HepG2 (cell line): Measurements from ENCODE around the gene IHH. TPM values are rescaled to one million over a fixed set of nuclear protein-coding genes. Genes with fewer than 3 reads are reported as not detected.
A peak's percentile ranks its signal among the peaks of the same experiment; 100 is the strongest.

Experiments used
- GZF1 ChIP-seq: sonication (generic); formaldehyde crosslinking; IDR thresholded peaks from 2 replicates; pipeline ENCODE4 v1.5.1; 2020; ENCODE audit warnings: mild to moderate bottlenecking, missing genetic modification reagents
- HNRNPH1 ChIP-seq: fragments of 200-400 bp; formaldehyde crosslinking; optimal IDR thresholded peaks from 2 replicates; pipeline ENCODE3; 2017; ENCODE audit warnings: mild to moderate bottlenecking, low read depth, low read length
- HOXA9 ChIP-seq: sonication (generic); formaldehyde crosslinking; IDR thresholded peaks from 2 replicates; pipeline ENCODE4 v1.8.1; 2022; ENCODE audit warnings: missing genetic modification reagents, mild to moderate bottlenecking, moderate library complexity, borderline replicate concordance
- RELA ChIP-seq: sonication (generic); formaldehyde crosslinking; IDR thresholded peaks from 2 replicates; pipeline ENCODE4 v1.4.0; 2020; ENCODE audit warnings: missing genetic modification reagents
- TSC22D2 ChIP-seq: sonication (generic); formaldehyde crosslinking; IDR thresholded peaks from 2 replicates; pipeline ENCODE4 v1.5.1; 2020; ENCODE audit warnings: missing genetic modification reagents, mild to moderate bottlenecking, borderline replicate concordance
- YY1 ChIP-seq: IDR thresholded peaks from 2 replicates; pipeline ENCODE4 v1.6.1; 2011; ENCODE audit warnings: low read length, low read depth, moderate library complexity, mild to moderate bottlenecking; ENCODE audit not compliant: insufficient read depth, insufficient replicate concordance
- ZBTB20 ChIP-seq: sonication (generic); formaldehyde crosslinking; IDR thresholded peaks from 2 replicates; pipeline ENCODE4 v1.8.1; 2023; ENCODE audit warnings: missing genetic modification reagents, low read depth, mild to moderate bottlenecking, borderline replicate concordance
- ZNF121 ChIP-seq: sonication (generic); formaldehyde crosslinking; IDR thresholded peaks from 2 replicates; pipeline ENCODE4 v1.5.0; 2020; ENCODE audit warnings: mild to moderate bottlenecking, missing genetic modification reagents
- ZNF276 ChIP-seq: sonication (generic); formaldehyde crosslinking; IDR thresholded peaks from 2 replicates; pipeline ENCODE4 v1.4.0; 2020; ENCODE audit warnings: mild to moderate bottlenecking, low read depth, missing genetic modification reagents
- ZNF292 ChIP-seq: sonication (generic); formaldehyde crosslinking; IDR thresholded peaks from 2 replicates; pipeline ENCODE4 v1.8.1; 2022; ENCODE audit warnings: mild to moderate bottlenecking, low read depth, missing genetic modification reagents, borderline replicate concordance
- ZNF709 ChIP-seq: sonication (generic); formaldehyde crosslinking; IDR thresholded peaks from 2 replicates; pipeline ENCODE4 v1.5.0; 2020; ENCODE audit warnings: mild to moderate bottlenecking, missing genetic modification reagents
- ZNF713 ChIP-seq: sonication (generic); formaldehyde crosslinking; IDR thresholded peaks from 2 replicates; pipeline ENCODE4 v1.4.0; 2020; ENCODE audit warnings: mild to moderate bottlenecking, missing genetic modification reagents
- ZNF740 ChIP-seq: sonication (generic); formaldehyde crosslinking; IDR thresholded peaks from 2 replicates; pipeline ENCODE4 v1.4.0; 2020; ENCODE audit warnings: missing genetic modification reagents
- ZNF768 ChIP-seq: sonication (generic); formaldehyde crosslinking; IDR thresholded peaks from 2 replicates; pipeline ENCODE4 v1.4.0; 2020; ENCODE audit warnings: missing genetic modification reagents
- ZNF776 ChIP-seq: sonication (generic); formaldehyde crosslinking; IDR thresholded peaks from 2 replicates; pipeline ENCODE4 v1.4.0; 2020; ENCODE audit warnings: mild to moderate bottlenecking, missing genetic modification reagents
- ZNF777 ChIP-seq: sonication (generic); formaldehyde crosslinking; IDR thresholded peaks from 2 replicates; pipeline ENCODE4 v1.4.0; 2020; ENCODE audit warnings: missing genetic modification reagents
- ZNF816 ChIP-seq: sonication (generic); formaldehyde crosslinking; IDR thresholded peaks from 2 replicates; pipeline ENCODE4 v1.8.0; 2022; ENCODE audit warnings: missing genetic modification reagents, mild to moderate bottlenecking, borderline replicate concordance
- ZNF891 ChIP-seq: sonication (generic); formaldehyde crosslinking; IDR thresholded peaks from 2 replicates; pipeline ENCODE4 v1.5.0; 2020; ENCODE audit warnings: mild to moderate bottlenecking, missing genetic modification reagents
- polyA plus RNA-seq, 8 experiments: library from polyadenylated mRNA; depleted of rRNA in 3 of 8; stranded (reverse) in 7 of 8; unstranded in 1 of 8; fragments of >200 nt; fragmentation: Illumina TruSeq in 4 of 8; extraction: Trizol in 4 of 8; gene quantifications; 2 replicates each; pipeline versions ENCODE4 v1.2.1 to v1.2.3, GENCODE V29; 2011 to 2016; ENCODE audit warnings: low read depth in 4 of 8, missing spikeins in 1 of 8, mixed read lengths in 1 of 8; ENCODE audit not compliant: insufficient read depth in 1 of 8
- total RNA-seq, 5 experiments: library from RNA; depleted of rRNA; stranded (reverse); fragments of >200 nt; fragmentation: Illumina TruSeq; extraction: Trizol; gene quantifications; 2 replicates each; pipeline ENCODE4 v1.2.3, GENCODE V29; 2016; ENCODE audit warnings: low read depth in 1 of 5
- TF ChIP-seq, protein P1 (sequence below): sonication (generic); formaldehyde crosslinking; IDR thresholded peaks from 2 replicates; pipeline ENCODE4 v1.9.0; 2021; ENCODE audit warnings: missing genetic modification reagents, borderline replicate concordance
- TF ChIP-seq, protein P2 (sequence below): sonication (generic); formaldehyde crosslinking; IDR thresholded peaks from 2 replicates; pipeline ENCODE4 v1.5.1; 2020; ENCODE audit warnings: mild to moderate bottlenecking, moderate library complexity, missing genetic modification reagents
- TF ChIP-seq, protein P3 (sequence below): IDR thresholded peaks from 2 replicates; pipeline ENCODE4 v1.6.1; 2016; ENCODE audit warnings: missing compliant biosample characterization, missing genetic modification reagents, borderline replicate concordance

The IHH gene
- total and polyA plus RNA-seq, 2 of the 13 experiments (the other 11 are each of a cell fraction or from before 2014, with no cell fraction given): 0.42 TPM; not detected in 1

- peak; percentile 80; the same call in 1 of the 2 replicates for TF ChIP-seq GZF1 (CRISPR knock-in tag)
- TF ChIP-seq ZBTB20: peak; percentile 52; the same call in 1 of the 2 replicates
- no peak for TF ChIP-seq ZNF121
- TF ChIP-seq ZNF709: peak; percentile 54
- TF ChIP-seq ZNF816: peak; percentile 71; the same call in 1 of the 2 replicates
- no peak for TF ChIP-seq RELA
- TF ChIP-seq ZNF891 (CRISPR knock-in tag): peak; percentile 99
- no peak for TF ChIP-seq HNRNPH1
- TF ChIP-seq, protein P1, sequence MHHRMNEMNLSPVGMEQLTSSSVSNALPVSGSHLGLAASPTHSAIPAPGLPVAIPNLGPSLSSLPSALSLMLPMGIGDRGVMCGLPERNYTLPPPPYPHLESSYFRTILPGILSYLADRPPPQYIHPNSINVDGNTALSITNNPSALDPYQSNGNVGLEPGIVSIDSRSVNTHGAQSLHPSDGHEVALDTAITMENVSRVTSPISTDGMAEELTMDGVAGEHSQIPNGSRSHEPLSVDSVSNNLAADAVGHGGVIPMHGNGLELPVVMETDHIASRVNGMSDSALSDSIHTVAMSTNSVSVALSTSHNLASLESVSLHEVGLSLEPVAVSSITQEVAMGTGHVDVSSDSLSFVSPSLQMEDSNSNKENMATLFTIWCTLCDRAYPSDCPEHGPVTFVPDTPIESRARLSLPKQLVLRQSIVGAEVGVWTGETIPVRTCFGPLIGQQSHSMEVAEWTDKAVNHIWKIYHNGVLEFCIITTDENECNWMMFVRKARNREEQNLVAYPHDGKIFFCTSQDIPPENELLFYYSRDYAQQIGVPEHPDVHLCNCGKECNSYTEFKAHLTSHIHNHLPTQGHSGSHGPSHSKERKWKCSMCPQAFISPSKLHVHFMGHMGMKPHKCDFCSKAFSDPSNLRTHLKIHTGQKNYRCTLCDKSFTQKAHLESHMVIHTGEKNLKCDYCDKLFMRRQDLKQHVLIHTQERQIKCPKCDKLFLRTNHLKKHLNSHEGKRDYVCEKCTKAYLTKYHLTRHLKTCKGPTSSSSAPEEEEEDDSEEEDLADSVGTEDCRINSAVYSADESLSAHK (CRISPR knock-in tag): no peak
- TF ChIP-seq, protein P2, sequence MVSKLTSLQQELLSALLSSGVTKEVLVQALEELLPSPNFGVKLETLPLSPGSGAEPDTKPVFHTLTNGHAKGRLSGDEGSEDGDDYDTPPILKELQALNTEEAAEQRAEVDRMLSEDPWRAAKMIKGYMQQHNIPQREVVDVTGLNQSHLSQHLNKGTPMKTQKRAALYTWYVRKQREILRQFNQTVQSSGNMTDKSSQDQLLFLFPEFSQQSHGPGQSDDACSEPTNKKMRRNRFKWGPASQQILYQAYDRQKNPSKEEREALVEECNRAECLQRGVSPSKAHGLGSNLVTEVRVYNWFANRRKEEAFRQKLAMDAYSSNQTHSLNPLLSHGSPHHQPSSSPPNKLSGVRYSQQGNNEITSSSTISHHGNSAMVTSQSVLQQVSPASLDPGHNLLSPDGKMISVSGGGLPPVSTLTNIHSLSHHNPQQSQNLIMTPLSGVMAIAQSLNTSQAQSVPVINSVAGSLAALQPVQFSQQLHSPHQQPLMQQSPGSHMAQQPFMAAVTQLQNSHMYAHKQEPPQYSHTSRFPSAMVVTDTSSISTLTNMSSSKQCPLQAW (CRISPR knock-in tag): peak; percentile 99
- no peak; the same call in 1 of the 2 replicates for TF ChIP-seq ZNF776
- no peak for TF ChIP-seq ZNF740 (CRISPR knock-in tag)
- TF ChIP-seq ZNF292 (CRISPR knock-in tag): no peak
- TF ChIP-seq, protein P3, sequence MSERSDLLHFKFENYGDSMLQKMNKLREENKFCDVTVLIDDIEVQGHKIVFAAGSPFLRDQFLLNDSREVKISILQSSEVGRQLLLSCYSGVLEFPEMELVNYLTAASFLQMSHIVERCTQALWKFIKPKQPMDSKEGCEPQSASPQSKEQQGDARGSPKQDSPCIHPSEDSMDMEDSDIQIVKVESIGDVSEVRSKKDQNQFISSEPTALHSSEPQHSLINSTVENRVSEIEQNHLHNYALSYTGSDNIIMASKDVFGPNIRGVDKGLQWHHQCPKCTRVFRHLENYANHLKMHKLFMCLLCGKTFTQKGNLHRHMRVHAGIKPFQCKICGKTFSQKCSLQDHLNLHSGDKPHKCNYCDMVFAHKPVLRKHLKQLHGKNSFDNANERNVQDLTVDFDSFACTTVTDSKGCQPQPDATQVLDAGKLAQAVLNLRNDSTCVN: 0 out of 2 replicates have a peak, but pooled peaks have one; percentile 36
- TF ChIP-seq ZNF713 (CRISPR knock-in tag): no peak
- TF ChIP-seq YY1: peak; percentile 52
- TF ChIP-seq TSC22D2 (CRISPR knock-in tag): no peak; the same call in 1 of the 2 replicates
- TF ChIP-seq ZNF777 (CRISPR knock-in tag): peak; percentile 80
- no peak for TF ChIP-seq HOXA9 (CRISPR knock-in tag)
- no peak for TF ChIP-seq ZNF768 (CRISPR knock-in tag)
- TF ChIP-seq ZNF276: peak; percentile 77; the same call in 1 of the 2 replicates
Measured at GRCh38 chr2:219058541-219059374, 2.0 kb downstream of the IHH start (continued).
